ENCODE data around the gene BIRC5. TPM values are rescaled to one million over a fixed set of nuclear protein-coding genes. Genes with fewer than 3 reads are reported as not detected.

The BIRC5 gene
- polyA plus RNA-seq, 1 experiment: 15.3 TPM

DNA sequence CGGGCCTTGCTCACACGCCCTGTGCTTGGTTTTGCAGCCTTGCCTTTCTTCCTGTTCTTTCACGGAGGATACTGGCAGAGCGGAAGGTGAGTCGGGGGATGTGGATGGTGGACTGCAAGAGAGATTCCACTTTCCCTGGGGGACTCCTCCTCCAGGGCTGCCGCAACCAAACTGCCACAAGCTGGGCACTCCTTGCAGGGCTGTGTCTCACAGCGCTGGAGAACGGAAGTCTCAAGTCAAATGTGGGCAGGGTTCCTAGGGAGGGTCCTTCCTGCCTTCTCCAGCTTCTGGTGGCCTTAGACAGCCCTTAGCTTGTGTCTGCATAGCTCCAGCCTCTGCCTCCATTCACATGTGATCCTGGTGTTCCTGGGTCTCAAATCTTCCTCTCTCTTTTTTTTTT is 11.4 kb upstream of the BIRC5 start:
- no peak for DNase-seq (ENCODE audit: low read depth, low spot score)
- ChIA-PET CTCF (interaction anchor here (0.7 to 5.8 kb wide), 2 partner anchors 16 to 1339 kb away, joined by 6 to 24 read pairs; partner anchors contain the start of genes AFMID and TK1), POLR2A (interaction anchor here (0.5 kb wide), 1 partner anchor 15 kb away, joined by 3 read pairs; no protein-coding TSS in a partner anchor)
- Histone ChIP-seq H3K4me3 (ENCODE audit: low read depth, low read length) (no peak overlapping the region), H3K27me3 (ENCODE audit: control insufficient read depth, insufficient read depth, low read length) (no peaks in the 10 kb centered on the region), H3K9me3 (ENCODE audit: control insufficient read depth, insufficient read depth, low read length) (peaks cover 3% of the 10 kb centered on the region; the same call in 1 of the 2 replicates), H3K27ac (ENCODE audit: low read depth, low read length) (no peak overlapping the region)
- TF ChIP-seq, protein P1, sequence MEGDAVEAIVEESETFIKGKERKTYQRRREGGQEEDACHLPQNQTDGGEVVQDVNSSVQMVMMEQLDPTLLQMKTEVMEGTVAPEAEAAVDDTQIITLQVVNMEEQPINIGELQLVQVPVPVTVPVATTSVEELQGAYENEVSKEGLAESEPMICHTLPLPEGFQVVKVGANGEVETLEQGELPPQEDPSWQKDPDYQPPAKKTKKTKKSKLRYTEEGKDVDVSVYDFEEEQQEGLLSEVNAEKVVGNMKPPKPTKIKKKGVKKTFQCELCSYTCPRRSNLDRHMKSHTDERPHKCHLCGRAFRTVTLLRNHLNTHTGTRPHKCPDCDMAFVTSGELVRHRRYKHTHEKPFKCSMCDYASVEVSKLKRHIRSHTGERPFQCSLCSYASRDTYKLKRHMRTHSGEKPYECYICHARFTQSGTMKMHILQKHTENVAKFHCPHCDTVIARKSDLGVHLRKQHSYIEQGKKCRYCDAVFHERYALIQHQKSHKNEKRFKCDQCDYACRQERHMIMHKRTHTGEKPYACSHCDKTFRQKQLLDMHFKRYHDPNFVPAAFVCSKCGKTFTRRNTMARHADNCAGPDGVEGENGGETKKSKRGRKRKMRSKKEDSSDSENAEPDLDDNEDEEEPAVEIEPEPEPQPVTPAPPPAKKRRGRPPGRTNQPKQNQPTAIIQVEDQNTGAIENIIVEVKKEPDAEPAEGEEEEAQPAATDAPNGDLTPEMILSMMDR (IDR thresholded peaks at IDR 0.05; ENCODE audit: low read depth, low read length): no peak

DNA sequence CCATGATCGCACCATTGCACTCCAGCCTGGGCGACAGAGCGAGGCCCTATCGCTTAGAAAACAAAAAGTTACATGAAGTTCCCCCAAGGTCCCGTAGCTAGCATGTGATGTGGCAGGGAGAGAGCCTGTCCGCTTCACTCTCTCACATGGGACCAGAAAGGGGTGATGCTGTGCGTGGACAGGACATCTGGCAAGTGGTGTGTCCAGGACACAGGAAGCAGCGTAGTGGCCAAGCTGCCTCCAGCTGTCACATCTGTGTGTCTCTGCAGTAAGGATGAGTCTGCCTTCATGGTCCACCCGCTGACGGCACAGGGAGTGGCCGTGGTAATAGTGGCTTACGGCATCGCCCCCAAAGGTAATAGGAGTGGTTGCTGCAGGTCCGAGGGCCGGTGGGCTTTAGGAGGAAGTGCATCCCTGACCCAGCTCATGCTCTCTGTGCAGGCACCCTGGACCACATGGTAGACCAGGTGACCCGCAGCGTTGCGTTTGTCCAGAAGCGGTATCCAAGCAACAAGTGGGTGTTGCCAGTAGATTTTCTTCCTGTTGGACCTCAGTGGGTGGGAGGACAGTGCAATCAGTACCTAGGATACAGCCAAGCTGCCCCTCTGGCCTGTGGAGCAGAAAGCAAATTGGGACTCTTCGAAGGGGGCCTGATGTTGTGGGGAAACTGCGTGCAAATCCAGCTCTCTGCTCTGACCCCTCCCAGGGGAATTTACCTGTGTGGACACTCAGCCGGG is 9.5 kb upstream of the BIRC5 start:
- CTCF ChIA-PET: interaction anchor here (0.6 to 5.8 kb wide), 2 partner anchors 18 to 883 kb away, joined by 3 to 24 read pairs; partner anchors contain the start of genes AFMID and TK1
- H3K27ac ChIP-seq (ENCODE audit: low read depth, low read length): no peak overlapping the region

DNA sequence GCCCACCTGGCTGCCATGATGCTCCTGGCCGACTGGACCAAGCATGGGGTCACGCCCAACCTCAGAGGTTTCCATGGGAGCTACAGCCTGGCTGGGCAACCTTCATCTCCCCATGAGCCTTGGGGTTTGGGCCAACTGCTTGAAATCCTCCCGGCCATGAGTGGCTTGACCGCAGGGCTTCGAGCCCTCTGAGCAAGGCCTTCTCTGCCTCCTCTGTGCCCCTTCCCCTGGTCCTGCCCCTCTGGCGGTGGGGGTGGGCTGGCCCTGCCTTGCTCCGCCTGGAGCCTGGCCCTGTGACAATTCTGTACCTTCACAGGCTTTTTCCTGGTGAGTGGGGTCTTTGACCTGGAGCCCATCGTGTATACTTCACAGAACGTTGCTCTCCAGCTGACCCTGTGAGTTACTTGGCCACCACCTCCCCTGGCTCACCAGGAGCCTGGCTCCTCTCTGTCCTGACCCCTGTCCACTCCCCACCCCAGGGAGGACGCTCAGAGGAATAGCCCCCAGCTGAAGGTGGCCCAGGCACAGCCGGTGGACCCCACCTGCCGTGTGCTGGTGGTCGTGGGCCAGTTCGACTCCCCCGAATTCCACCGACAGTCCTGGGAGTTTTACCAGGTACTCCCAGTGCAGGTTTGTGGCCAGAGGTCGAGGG is 8.8 kb upstream of the BIRC5 start:
- TF ChIP-seq, protein P1 (IDR thresholded peaks at IDR 0.05; ENCODE audit: low read depth, low read length): no peak
- no peak overlapping the region for H3K27ac ChIP-seq (ENCODE audit: low read depth, low read length)
- no peak for DNase-seq (ENCODE audit: low read depth, low spot score)
- ChIA-PET POLR2A (no interaction called here), CTCF (interaction anchor here (0.6 kb wide), 1 partner anchor 45 kb away, joined by 3 read pairs; no protein-coding TSS in a partner anchor)
- no peaks in the 10 kb centered on the region for H3K27me3 ChIP-seq (ENCODE audit: control insufficient read depth, insufficient read depth, low read length)
- H3K9me3 ChIP-seq (ENCODE audit: control insufficient read depth, insufficient read depth, low read length): no peaks in the 10 kb centered on the region
- H3K4me3 ChIP-seq (ENCODE audit: low read depth, low read length): no peak overlapping the region

More for the DNA sequence above, 9.5 kb upstream of the BIRC5 start:
- POLR2A ChIA-PET: interaction anchor here (0.6 kb wide), 1 partner anchor 246 kb away, joined by 4 read pairs; the partner anchor contains the start of gene TNRC6C
- TF ChIP-seq, protein P1 (IDR thresholded peaks at IDR 0.05; ENCODE audit: low read depth, low read length): no peak
- H3K27me3 ChIP-seq (ENCODE audit: control insufficient read depth, insufficient read depth, low read length): no peaks in the 10 kb centered on the region
- no peak for DNase-seq (ENCODE audit: low read depth, low spot score)
- H3K9me3 ChIP-seq (ENCODE audit: control insufficient read depth, insufficient read depth, low read length): peaks cover under 1% of the 10 kb centered on the region; the same call in 1 of the 2 replicates
- H3K4me3 ChIP-seq (ENCODE audit: low read depth, low read length): no peak overlapping the region

DNA sequence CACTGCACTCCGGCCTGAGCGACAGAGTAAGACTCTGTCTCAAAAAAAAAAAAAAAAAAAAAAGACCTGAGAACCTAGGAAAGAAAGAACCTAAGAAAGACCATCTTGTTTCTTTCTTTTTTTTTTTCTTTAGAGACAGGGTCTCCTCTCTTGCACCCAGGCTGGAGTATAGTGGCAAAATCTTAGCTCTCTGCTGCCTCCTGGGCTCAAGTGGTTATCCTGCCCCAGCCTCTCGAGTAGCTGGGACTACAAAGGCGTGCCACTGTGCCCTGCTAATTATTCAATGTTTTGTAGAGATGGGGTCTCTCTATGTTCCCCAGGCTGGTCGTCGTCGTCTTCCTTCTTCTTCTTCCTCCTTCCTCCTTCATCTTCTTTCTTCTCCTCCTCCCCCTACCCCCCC is 7.8 kb upstream of the BIRC5 start:
- H3K9me3 ChIP-seq (ENCODE audit: control insufficient read depth, insufficient read depth, low read length): no peaks in the 10 kb centered on the region
- H3K27ac ChIP-seq (ENCODE audit: low read depth, low read length): no peak overlapping the region
- CTCF ChIA-PET: interaction anchor here (1.5 to 2.0 kb wide), 2 partner anchors 19 to 20 kb away, joined by 4 read pairs; partner anchors contain the start of gene TK1
- no peak for DNase-seq (ENCODE audit: low read depth, low spot score)
- TF ChIP-seq, protein P1 (IDR thresholded peaks at IDR 0.05; ENCODE audit: low read depth, low read length): no peak
- POLR2A ChIA-PET: interaction anchor here (0.5 kb wide), 1 partner anchor 20 kb away, joined by 4 read pairs; no protein-coding TSS in a partner anchor
- H3K27me3 ChIP-seq (ENCODE audit: control insufficient read depth, insufficient read depth, low read length): no peaks in the 10 kb centered on the region
- H3K4me3 ChIP-seq (ENCODE audit: low read depth, low read length): no peak overlapping the region
